NCI-H69 (cell line): Measurements from ENCODE around the gene COLGALT1.

Experiments
- DNase-seq: peaks from one replicate; lab custom pipeline; 2025; lab: John Stamatoyannopoulos, UW

The COLGALT1 gene

GRCh38 chr19:17598953-17599352 lies 43.5 kb downstream of the COLGALT1 start:
- no peak for DNase-seq

- DNase-seq: no peak
These were observed 44.3 kb downstream of the COLGALT1 start for GRCh38 chr19:17599780-17600179.

- no peak for DNase-seq
These were observed 46.2 kb downstream of the COLGALT1 start for GRCh38 chr19:17601683-17602082.

- DNase-seq: no peak
These were observed 46.8 kb downstream of the COLGALT1 start for GRCh38 chr19:17602217-17602616.

- no peak for DNase-seq
These were observed 47.5 kb downstream of the COLGALT1 start for GRCh38 chr19:17602872-17603510.

GRCh38 chr19:17604372-17605025 lies 49.0 kb downstream of the COLGALT1 start:
- DNase-seq: no peak

- no peak for DNase-seq
These were observed 49.7 kb downstream of the COLGALT1 start for GRCh38 chr19:17605117-17605516.

- DNase-seq: peak; percentile 18
These were observed 50.5 kb downstream of the COLGALT1 start for GRCh38 chr19:17605761-17606589.

- no peak for DNase-seq
These were observed 51.2 kb downstream of the COLGALT1 start for GRCh38 chr19:17606590-17607185.

GRCh38 chr19:17607936-17608335 lies 52.5 kb downstream of the COLGALT1 start:
- no peak for DNase-seq

GRCh38 chr19:17610384-17610783 lies 54.9 kb downstream of the COLGALT1 start:
- DNase-seq: no peak

- no peak for DNase-seq
These were observed 56.2 kb downstream of the COLGALT1 start for GRCh38 chr19:17611462-17612244.

- no peak for DNase-seq
These were observed 59.0 kb downstream of the COLGALT1 start for GRCh38 chr19:17614476-17614875.

GRCh38 chr19:17615889-17616685 lies 60.6 kb downstream of the COLGALT1 start:
- no peak for DNase-seq

- no peak for DNase-seq
These were observed 61.2 kb downstream of the COLGALT1 start for GRCh38 chr19:17616686-17616960.

- DNase-seq: no peak
These were observed 61.7 kb downstream of the COLGALT1 start for GRCh38 chr19:17616961-17617806.

- no peak for DNase-seq
These were observed 62.4 kb downstream of the COLGALT1 start for GRCh38 chr19:17617807-17618192.

- DNase-seq: no peak
These were observed 62.9 kb downstream of the COLGALT1 start for GRCh38 chr19:17618281-17618903.

- DNase-seq: no peak
These were observed 63.5 kb downstream of the COLGALT1 start for GRCh38 chr19:17618936-17619335.

GRCh38 chr19:17620696-17621095 lies 65.2 kb downstream of the COLGALT1 start:
- no peak for DNase-seq
